Liver (tissue), 9 donors: ENCODE data around the gene NUB1. TPM values are rescaled to one million over a fixed set of nuclear protein-coding genes. Genes with fewer than 3 reads are reported as not detected.

Source experiments
- DNase-seq: peaks from one replicate; pipeline ENCODE4 v3.0.0-alpha.2; 2017; ENCODE audit warnings: low spot score
- H3K27ac ChIP-seq, 2 donors: one replicate each; pipeline ENCODE4 v1.7.0; 2013; ENCODE audit warnings: inconsistent platforms in 2 of 2, low read length in 2 of 2, control low read depth in 1 of 2, low read depth in 1 of 2, mild to moderate bottlenecking in 1 of 2
- H3K27me3 ChIP-seq, 4 donors: one replicate each; pipeline versions ENCODE4 v1.6.1 to v1.7.0; 2013; ENCODE audit warnings: low read length in 3 of 4, inconsistent platforms in 1 of 4, mild to moderate bottlenecking in 1 of 4, moderate library complexity in 1 of 4; ENCODE audit not compliant: control insufficient read depth in 4 of 4, insufficient read depth in 4 of 4
- H3K36me3 ChIP-seq, 4 donors: one replicate each; pipeline versions ENCODE4 v1.6.1 to v1.7.0; 2013; ENCODE audit warnings: low read length in 3 of 4, mild to moderate bottlenecking in 3 of 4, low read depth in 1 of 4, moderate library complexity in 1 of 4; ENCODE audit not compliant: control insufficient read depth in 4 of 4, insufficient read depth in 3 of 4
- H3K4me1 ChIP-seq, 4 donors: one replicate each; pipeline versions ENCODE4 v1.6.1 to v1.7.0; 2013; ENCODE audit warnings: low read length in 3 of 4, mild to moderate bottlenecking in 3 of 4, moderate library complexity in 1 of 4; ENCODE audit not compliant: control insufficient read depth in 4 of 4, insufficient read depth in 4 of 4
- H3K4me3 ChIP-seq, 3 donors: one replicate each; pipeline versions ENCODE4 v1.6.1 to v1.7.0; 2013; ENCODE audit warnings: low read length in 3 of 3, control low read depth in 1 of 3, low read depth in 1 of 3, mild to moderate bottlenecking in 1 of 3
- H3K9ac ChIP-seq, 2 donors: one replicate each; pipeline ENCODE4 v1.7.0; 2013; ENCODE audit warnings: low read length in 2 of 2, mild to moderate bottlenecking in 2 of 2, moderate library complexity in 2 of 2, control low read depth in 1 of 2, low read depth in 1 of 2
- H3K9me3 ChIP-seq, 4 donors: one replicate each; pipeline versions ENCODE4 v1.6.1 to v1.7.0; 2013; ENCODE audit warnings: low read length in 3 of 4; ENCODE audit not compliant: control insufficient read depth in 4 of 4
- ATF3 ChIP-seq: IDR thresholded peaks from 2 replicates; pipeline ENCODE4 v1.6.1; 2016; ENCODE audit warnings: antibody characterized with exemption
- CTCF ChIP-seq: fragments of 150-350 bp; IDR thresholded peaks from 2 replicates; pipeline ENCODE4 v1.5.1; 2017; ENCODE audit warnings: improper control_type of control experiment, low read depth, low read length; ENCODE audit not compliant: missing input control
- EGR1 ChIP-seq, 2 donors: IDR thresholded peaks; 2 replicates each; pipeline ENCODE4 v1.6.1; 2016 to 2018; ENCODE audit warnings: antibody characterized with exemption in 2 of 2, low read depth in 2 of 2
- FOXA1 ChIP-seq: IDR thresholded peaks from 2 replicates; pipeline ENCODE4 v1.6.1; 2016; ENCODE audit warnings: antibody characterized with exemption
- FOXA2 ChIP-seq: IDR thresholded peaks from 2 replicates; pipeline ENCODE4 v1.6.1; 2016; ENCODE audit warnings: antibody characterized with exemption
- GABPA ChIP-seq, 2 donors: IDR thresholded peaks in 1 of 2; conservative IDR thresholded peaks in 1 of 2; 2 replicates each; pipeline ENCODE4 v1.6.1; 2016; ENCODE audit warnings: antibody characterized with exemption in 2 of 2, mild to moderate bottlenecking in 1 of 2, moderate library complexity in 1 of 2
- HNF4A ChIP-seq, 2 donors: conservative IDR thresholded peaks; 2 replicates each; pipeline ENCODE4 v1.6.1; 2016; ENCODE audit warnings: antibody characterized with exemption in 2 of 2, mild to moderate bottlenecking in 2 of 2
- HNF4G ChIP-seq: IDR thresholded peaks from 2 replicates; pipeline ENCODE4 v1.6.1; 2016; ENCODE audit warnings: antibody characterized with exemption
- JUND ChIP-seq, 2 donors: IDR thresholded peaks; 2 replicates each; pipeline ENCODE4 v1.6.1; 2016; ENCODE audit warnings: antibody characterized with exemption in 2 of 2
- MAX ChIP-seq: IDR thresholded peaks from 2 replicates; pipeline ENCODE4 v1.6.1; 2016; ENCODE audit warnings: antibody characterized with exemption
- RAD21 ChIP-seq, 2 donors: IDR thresholded peaks; 2 replicates each; pipeline ENCODE4 v1.6.1; 2016; ENCODE audit warnings: antibody characterized with exemption in 2 of 2, mild to moderate bottlenecking in 2 of 2
- REST ChIP-seq: IDR thresholded peaks from 2 replicates; pipeline ENCODE4 v1.6.1; 2016; ENCODE audit warnings: antibody characterized with exemption, mild to moderate bottlenecking
- RXRA ChIP-seq, 2 donors: IDR thresholded peaks; 2 replicates each; pipeline ENCODE4 v1.6.1; 2017 to 2018; ENCODE audit warnings: antibody characterized with exemption in 2 of 2, mild to moderate bottlenecking in 1 of 2
- SP1 ChIP-seq: IDR thresholded peaks from 2 replicates; pipeline ENCODE4 v1.6.1; 2018; ENCODE audit warnings: antibody characterized with exemption, mild to moderate bottlenecking
- TAF1 ChIP-seq: conservative IDR thresholded peaks from 2 replicates; pipeline ENCODE4 v1.6.1; 2016; ENCODE audit warnings: antibody characterized with exemption, mild to moderate bottlenecking
- YY1 ChIP-seq: IDR thresholded peaks from 2 replicates; pipeline ENCODE4 v1.6.1; 2016; ENCODE audit warnings: antibody characterized with exemption, mild to moderate bottlenecking
- ZBTB33 ChIP-seq: IDR thresholded peaks from 2 replicates; pipeline ENCODE4 v1.6.1; 2016; ENCODE audit warnings: antibody characterized with exemption
- WGBS: extraction: QIAGEN DNeasy Blood & Tissue Kit; methylation state at CpG from one replicate; pipeline ENCODE4 v1.1.7; 2013; 5-methylcytosine and 5-hydroxymethylcytosine counted together
- polyA plus RNA-seq, 2 donors: library from polyadenylated mRNA; stranded (reverse) in 1 of 2; unstranded in 1 of 2; fragments of 200-250 nt in 1 of 2; fragments of >200 nt in 1 of 2; fragmentation: Nextera tagmentation in 1 of 2; extraction: Ambion mirVana in 1 of 2; gene quantifications; one replicate each; pipeline versions ENCODE4 v1.2.1 to v1.2.3, GENCODE V29; 2013 to 2015
- total RNA-seq, 2 donors: library from RNA; depleted of rRNA; stranded (reverse); fragments of >200 nt; gene quantifications; one replicate each; pipeline ENCODE4 v1.2.3, GENCODE V29; 2014
- donor health status: healthy.
- donor health status: healthy.
- donor health status: healthy.
- donor health status: healthy.
- donor health status: healthy.

The NUB1 gene
- total and polyA plus RNA-seq, 4 donors: 14.0 to 27.9 (median 18.8) TPM

GRCh38 chr7:151413241-151413640, 71.6 kb downstream of the NUB1 start:
- no peak overlapping the region for H3K4me3 ChIP-seq
- TF ChIP-seq ATF3 (no peak), GABPA (IDR thresholded peaks at IDR 0.05 in 1 of 2, conservative IDR thresholded peaks at IDR 0.05 in 1 of 2) (no peak), FOXA1 (no peak), SP1 (no peak), HNF4A (conservative IDR thresholded peaks at IDR 0.05) (no peak), TAF1 (no peak), CTCF (no peak), YY1 (no peak), RXRA (IDR thresholded peaks at IDR 0.05) (no peak), EGR1 (IDR thresholded peaks at IDR 0.05; ENCODE audit: low read depth in 2 of 2) (no peak), REST (no peak), ZBTB33 (no peak), JUND (IDR thresholded peaks at IDR 0.05) (no peak)
- H3K27me3 ChIP-seq: peaks cover 0 to 2% (median under 1%) of the 10 kb centered on the region in 4 donors
- H3K36me3 ChIP-seq: no peaks in the 10 kb centered on the region
- H3K9me3 ChIP-seq: no peaks in the 10 kb centered on the region
- H3K27ac ChIP-seq: no peak overlapping the region
- 91% methylated on average over 4 of the region's 4 CpGs for WGBS
- peaks cover 2 to 19% (median 13%) of the 10 kb centered on the region in 4 donors for H3K4me1 ChIP-seq
- no peak for DNase-seq
- H3K9ac ChIP-seq: no peak overlapping the region

- no peak overlapping the region for H3K9ac ChIP-seq
- peaks cover 0 to 6% (median 0%) of the 10 kb centered on the region in 4 donors for H3K9me3 ChIP-seq
- no peak overlapping the region for H3K4me3 ChIP-seq
- H3K27me3 ChIP-seq: no peaks in the 10 kb centered on the region
- no peak overlapping the region for H3K27ac ChIP-seq
- DNase-seq: no peak
- 28% methylated on average over 3 of the region's 3 CpGs for WGBS
- peaks cover 0 to 6% (median 2%) of the 10 kb centered on the region in 4 donors for H3K4me1 ChIP-seq
- H3K36me3 ChIP-seq: no peaks in the 10 kb centered on the region
- TF ChIP-seq MAX (peak; percentile 52), RXRA (IDR thresholded peaks at IDR 0.05) (peak in 1 of 2 donors; percentile 83), RAD21 (IDR thresholded peaks at IDR 0.05) (no peak), FOXA2 (peak; percentile 92), HNF4A (conservative IDR thresholded peaks at IDR 0.05) (peak in 1 of 2 donors; percentile 65), FOXA1 (peak; percentile 85), YY1 (peak; percentile 72), EGR1 (IDR thresholded peaks at IDR 0.05; ENCODE audit: low read depth in 2 of 2) (no peak), ZBTB33 (peak; percentile 65), HNF4G (no peak), GABPA (IDR thresholded peaks at IDR 0.05 in 1 of 2, conservative IDR thresholded peaks at IDR 0.05 in 1 of 2) (peak in 1 of 2 donors; percentile 54), CTCF (no peak)
Measured at GRCh38 chr7:151415375-151416105, 73.9 kb downstream of the NUB1 start.
